Mucosa of rectum (tissue), 2 donors: ENCODE data around the gene MAOA.
"Not testable (repeated sequence)": the region's sequence is repeated elsewhere in the genome, so short reads cannot be mapped to it uniquely, and the experiment has no call there.

Experiments used
- H3K27ac ChIP-seq, 2 donors: one replicate each; pipeline ENCODE4 v1.7.0; 2013; ENCODE audit warnings: inconsistent platforms in 2 of 2, low read depth in 2 of 2, low read length in 2 of 2
- H3K27me3 ChIP-seq, 2 donors: one replicate each; pipeline ENCODE4 v1.7.0; 2013; ENCODE audit warnings: low read length in 2 of 2; ENCODE audit not compliant: control insufficient read depth in 2 of 2, insufficient read depth in 2 of 2
- H3K36me3 ChIP-seq, 2 donors: one replicate each; pipeline ENCODE4 v1.7.0; 2013; ENCODE audit warnings: low read length in 2 of 2; ENCODE audit not compliant: control insufficient read depth in 2 of 2, insufficient read depth in 2 of 2
- H3K4me1 ChIP-seq, 2 donors: one replicate each; pipeline ENCODE4 v1.7.0; 2013; ENCODE audit warnings: low read length in 2 of 2, mild to moderate bottlenecking in 1 of 2; ENCODE audit not compliant: control insufficient read depth in 2 of 2, insufficient read depth in 2 of 2
- H3K4me3 ChIP-seq, 2 donors: one replicate each; pipeline ENCODE4 v1.7.0; 2013; ENCODE audit warnings: low read length in 2 of 2
- H3K9ac ChIP-seq, 2 donors: one replicate each; pipeline ENCODE4 v1.7.0; 2013; ENCODE audit warnings: low read length in 2 of 2, low read depth in 1 of 2, mild to moderate bottlenecking in 1 of 2
- H3K9me3 ChIP-seq, 2 donors: one replicate each; pipeline ENCODE4 v1.7.0; 2013; ENCODE audit warnings: low read length in 2 of 2; ENCODE audit not compliant: control insufficient read depth in 2 of 2
- donor health status: healthy.
- donor health status: Normal muscosa, but diverticular disease.

The MAOA gene

DNA sequence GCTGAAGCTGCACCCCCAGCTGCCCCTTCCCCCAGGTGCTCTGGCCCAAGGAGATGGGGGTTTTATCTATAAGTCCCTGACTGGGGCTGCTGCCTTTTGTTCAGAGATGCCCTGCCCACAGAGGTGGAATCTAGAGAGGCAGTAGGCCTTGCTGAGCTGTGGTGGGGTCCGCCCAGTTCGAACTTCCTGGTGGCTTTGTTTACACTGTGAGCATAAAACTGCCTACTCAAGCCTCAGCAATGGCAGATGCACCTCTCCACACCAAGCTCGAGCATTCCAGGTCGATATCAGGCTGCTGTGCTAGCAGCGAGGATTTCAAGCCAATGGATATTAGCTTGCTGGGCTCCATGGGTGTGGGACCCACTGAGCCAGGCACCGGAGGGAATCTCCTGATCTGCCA is 71.2 kb downstream of the MAOA start:
- not testable (repeated sequence) for H3K27me3 ChIP-seq, H3K9ac ChIP-seq, H3K27ac ChIP-seq, H3K36me3 ChIP-seq, H3K9me3 ChIP-seq, H3K4me1 ChIP-seq, H3K4me3 ChIP-seq

DNA sequence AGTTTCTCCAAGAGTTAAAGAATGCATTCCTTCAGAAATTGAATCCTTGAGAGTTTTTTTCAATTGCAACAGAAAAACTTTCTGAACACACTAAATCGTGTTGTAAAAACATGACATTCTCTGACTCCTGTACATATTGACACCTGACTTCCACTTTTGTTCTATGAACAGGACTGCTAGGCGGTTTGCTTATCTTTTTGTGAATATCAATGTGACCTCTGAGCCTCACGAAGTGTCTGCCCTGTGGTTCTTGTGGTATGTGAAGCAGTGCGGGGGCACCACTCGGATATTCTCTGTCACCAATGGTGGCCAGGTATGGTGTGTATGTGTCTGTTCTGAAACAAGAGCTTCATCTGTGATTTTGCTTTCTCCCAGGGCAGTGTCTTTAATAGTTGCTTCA is 71.9 kb downstream of the MAOA start:
- no peak overlapping the region for H3K9ac ChIP-seq
- peaks cover 0 to 2% of the 10 kb centered on the region in 2 donors for H3K4me1 ChIP-seq
- H3K27me3 ChIP-seq: peaks cover 0 to 2% of the 10 kb centered on the region in 2 donors
- H3K9me3 ChIP-seq: no peaks in the 10 kb centered on the region
- no peak overlapping the region for H3K27ac ChIP-seq
- peaks cover 3 to 4% of the 10 kb centered on the region in 2 donors for H3K36me3 ChIP-seq
- no peak overlapping the region for H3K4me3 ChIP-seq

DNA sequence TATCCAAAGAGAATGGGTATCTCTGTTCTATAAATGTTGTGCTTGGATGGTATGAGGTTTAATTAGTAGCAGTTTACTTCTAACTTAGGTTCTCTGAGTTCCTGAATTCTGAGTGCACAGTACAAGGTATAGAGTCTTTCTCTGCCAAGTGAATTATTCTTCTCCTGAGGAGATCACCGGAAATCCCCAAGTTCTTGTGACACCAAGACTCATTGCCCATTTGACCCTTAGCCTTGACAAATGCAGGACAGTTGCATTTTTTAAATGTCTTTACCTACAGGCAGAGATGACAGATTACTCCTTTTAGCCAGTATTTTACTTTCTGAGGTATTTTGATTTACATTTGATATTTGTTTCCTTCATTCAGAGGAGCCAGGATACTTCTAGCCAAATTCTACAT is 72.9 kb downstream of the MAOA start:
- no peak overlapping the region for H3K27ac ChIP-seq
- peaks cover 0 to 2% of the 10 kb centered on the region in 2 donors for H3K4me1 ChIP-seq
- no peaks in the 10 kb centered on the region for H3K9me3 ChIP-seq

GRCh38 chrX:43731086-43731485 is 75.0 kb downstream of the MAOA start:
- Histone ChIP-seq H3K9me3 (no peaks in the 10 kb centered on the region), H3K27ac (no peak overlapping the region), H3K9ac (no peak overlapping the region), H3K4me1 (peaks cover 0 to 2% of the 10 kb centered on the region in 2 donors), H3K27me3 (peaks cover 0 to 2% of the 10 kb centered on the region in 2 donors), H3K4me3 (no peak overlapping the region), H3K36me3 (peaks cover 3 to 4% of the 10 kb centered on the region in 2 donors)

More for the DNA sequence above, 72.9 kb downstream of the MAOA start:
- H3K36me3 ChIP-seq: peaks cover 3 to 4% of the 10 kb centered on the region in 2 donors
- H3K27me3 ChIP-seq: peaks cover 0 to 2% of the 10 kb centered on the region in 2 donors
- H3K9ac ChIP-seq: no peak overlapping the region
- H3K4me3 ChIP-seq: no peak overlapping the region

GRCh38 chrX:43733699-43734098 is 77.6 kb downstream of the MAOA start:
- H3K4me3 ChIP-seq: no peak overlapping the region
- no peak overlapping the region for H3K9ac ChIP-seq
- peaks cover 0 to 2% of the 10 kb centered on the region in 2 donors for H3K27me3 ChIP-seq
- H3K27ac ChIP-seq: peak overlapping the region in 1 of 2 donors; percentile 31
- peaks cover 3 to 10% of the 10 kb centered on the region in 2 donors for H3K36me3 ChIP-seq
- H3K9me3 ChIP-seq: no peaks in the 10 kb centered on the region
- no peaks in the 10 kb centered on the region for H3K4me1 ChIP-seq

DNA sequence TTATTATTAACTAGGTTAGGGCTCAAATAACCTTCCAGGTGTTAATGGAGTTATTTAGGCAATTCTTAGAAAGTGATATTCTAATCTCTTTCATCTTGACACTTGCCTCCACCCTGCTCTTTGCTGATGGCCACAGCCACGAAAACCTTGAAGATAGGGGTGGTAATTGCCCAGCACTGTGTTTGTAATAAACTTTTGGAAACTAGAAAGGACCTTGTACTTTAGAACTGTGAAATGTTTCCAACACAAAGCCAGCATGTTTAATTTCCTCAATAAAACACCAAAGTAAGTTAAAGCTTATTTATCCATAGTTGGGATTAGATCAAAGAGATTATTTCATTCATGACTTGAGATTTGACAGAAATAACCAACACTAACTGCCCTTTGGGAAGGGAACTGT is 78.3 kb downstream of the MAOA start:
- no peaks in the 10 kb centered on the region for H3K4me1 ChIP-seq
- H3K9ac ChIP-seq: no peak overlapping the region
- peaks cover 0 to 2% of the 10 kb centered on the region in 2 donors for H3K27me3 ChIP-seq
- H3K4me3 ChIP-seq: no peak overlapping the region
- H3K36me3 ChIP-seq: peaks cover 3 to 10% of the 10 kb centered on the region in 2 donors
- H3K9me3 ChIP-seq: no peaks in the 10 kb centered on the region
- no peak overlapping the region for H3K27ac ChIP-seq

- Histone ChIP-seq H3K27me3 (peaks cover 0 to 2% of the 10 kb centered on the region in 2 donors), H3K27ac (no peak overlapping the region), H3K9ac (no peak overlapping the region), H3K4me3 (no peak overlapping the region), H3K4me1 (no peaks in the 10 kb centered on the region), H3K36me3 (peaks cover 3 to 10% of the 10 kb centered on the region in 2 donors), H3K9me3 (no peaks in the 10 kb centered on the region)
These were observed 79.4 kb downstream of the MAOA start for GRCh38 chrX:43735534-43735933.

GRCh38 chrX:43735957-43736356 is 79.9 kb downstream of the MAOA start:
- Histone ChIP-seq H3K27ac (no peak overlapping the region), H3K27me3 (peaks cover 0 to 2% of the 10 kb centered on the region in 2 donors), H3K4me3 (no peak overlapping the region), H3K36me3 (peaks cover 3 to 10% of the 10 kb centered on the region in 2 donors), H3K4me1 (no peaks in the 10 kb centered on the region), H3K9me3 (no peaks in the 10 kb centered on the region), H3K9ac (no peak overlapping the region)

DNA sequence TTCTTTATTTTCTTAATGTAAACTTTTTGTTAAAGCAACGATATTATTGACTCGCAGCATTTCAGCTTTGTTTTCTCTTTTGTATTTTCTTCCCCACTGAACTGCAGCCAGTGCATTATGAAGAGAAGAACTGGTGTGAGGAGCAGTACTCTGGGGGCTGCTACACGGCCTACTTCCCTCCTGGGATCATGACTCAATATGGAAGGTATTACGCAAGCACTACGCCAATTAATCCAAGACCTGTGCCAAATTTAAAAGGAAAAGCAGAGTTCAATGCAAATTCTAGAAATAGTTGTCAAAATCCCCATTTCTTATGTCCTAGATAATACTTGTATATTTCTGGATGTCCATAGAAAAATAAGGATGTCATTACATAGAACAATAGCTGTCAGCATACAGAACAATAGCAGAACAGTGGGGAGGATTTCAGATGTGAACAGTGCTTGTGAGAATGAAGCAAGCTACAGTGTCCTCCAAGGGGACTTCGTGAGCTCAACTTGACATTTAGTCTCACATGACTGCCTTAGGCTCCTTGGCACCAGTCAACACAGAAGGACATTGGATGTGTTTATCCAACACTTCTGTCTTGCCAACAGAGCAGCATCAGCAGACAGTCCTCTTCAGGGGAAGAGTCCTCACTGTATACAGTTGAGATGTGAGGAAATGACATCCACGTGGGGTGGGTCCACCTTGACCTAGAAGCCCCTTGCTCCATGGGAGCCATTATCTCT is 85.9 kb downstream of the MAOA start:
- peaks cover 9 to 13% of the 10 kb centered on the region in 2 donors for H3K36me3 ChIP-seq
- no peaks in the 10 kb centered on the region for H3K9me3 ChIP-seq
- H3K27ac ChIP-seq: no peak overlapping the region
- peaks cover 4 to 10% of the 10 kb centered on the region in 2 donors for H3K27me3 ChIP-seq
- H3K4me3 ChIP-seq: no peak overlapping the region
- H3K9ac ChIP-seq: no peak overlapping the region
- H3K4me1 ChIP-seq: peaks cover 5 to 15% of the 10 kb centered on the region in 2 donors

- Histone ChIP-seq H3K4me1 (peaks cover 5 to 21% of the 10 kb centered on the region in 2 donors), H3K9ac (no peak overlapping the region), H3K27ac (peak overlapping the region in 1 of 2 donors; percentile 22), H3K27me3 (peaks cover 2 to 13% of the 10 kb centered on the region in 2 donors), H3K9me3 (no peaks in the 10 kb centered on the region), H3K36me3 (peaks cover 3 to 13% of the 10 kb centered on the region in 2 donors), H3K4me3 (no peak overlapping the region)
These were observed 87.2 kb downstream of the MAOA start for GRCh38 chrX:43743100-43743822.
